Limb (tissue), 2 donors: ENCODE data around the gene ETNK2.

ENCODE experiments used
- DNase-seq, 2 donors: peaks; one replicate each; pipeline ENCODE4 v3.0.0-alpha.2; 2016; ENCODE audit errors: extremely low spot score in 2 of 2

Gene ETNK2

DNA sequence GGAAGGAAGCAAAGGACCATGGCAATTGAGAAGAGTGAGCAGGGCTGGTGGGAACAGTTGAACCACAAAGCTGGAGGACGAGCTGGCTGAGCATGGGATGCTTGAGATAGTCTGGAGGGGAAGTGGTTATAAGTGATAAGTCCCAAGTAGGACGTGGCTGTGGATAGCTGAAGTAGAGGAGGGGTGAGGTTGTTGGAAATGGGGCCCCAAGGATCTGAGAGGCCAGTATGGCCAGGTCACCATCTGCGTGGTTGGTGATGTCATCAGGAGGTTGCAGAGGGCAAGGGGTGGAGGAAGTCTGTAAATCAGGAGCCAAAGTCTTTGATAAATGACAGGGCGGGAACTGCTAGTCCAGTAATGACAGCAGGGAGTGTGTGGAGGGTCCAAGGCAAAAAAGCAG lies 25.3 kb upstream of the ETNK2 start:
- DNase-seq = no peak

DNA sequence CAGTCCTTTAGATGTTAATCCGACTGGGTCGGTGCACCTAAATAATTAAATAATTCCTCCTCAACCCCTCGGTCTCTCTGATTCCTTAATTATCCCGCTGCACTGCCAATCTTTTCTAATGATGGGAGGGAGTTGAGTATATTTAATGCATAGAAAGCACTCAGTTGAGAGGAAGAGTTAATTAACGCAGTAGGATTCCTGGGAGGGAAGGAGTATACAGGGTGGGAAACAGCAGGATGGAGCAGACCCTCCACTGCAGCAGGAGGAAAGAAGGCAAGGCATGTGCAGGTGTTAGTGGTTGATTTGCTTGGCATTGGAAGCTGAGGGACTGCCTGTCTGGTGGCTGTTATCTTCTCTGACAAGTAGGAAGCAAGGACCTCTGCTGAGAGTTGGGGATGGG lies 24.2 kb upstream of the ETNK2 start:
- no peak for DNase-seq

DNA sequence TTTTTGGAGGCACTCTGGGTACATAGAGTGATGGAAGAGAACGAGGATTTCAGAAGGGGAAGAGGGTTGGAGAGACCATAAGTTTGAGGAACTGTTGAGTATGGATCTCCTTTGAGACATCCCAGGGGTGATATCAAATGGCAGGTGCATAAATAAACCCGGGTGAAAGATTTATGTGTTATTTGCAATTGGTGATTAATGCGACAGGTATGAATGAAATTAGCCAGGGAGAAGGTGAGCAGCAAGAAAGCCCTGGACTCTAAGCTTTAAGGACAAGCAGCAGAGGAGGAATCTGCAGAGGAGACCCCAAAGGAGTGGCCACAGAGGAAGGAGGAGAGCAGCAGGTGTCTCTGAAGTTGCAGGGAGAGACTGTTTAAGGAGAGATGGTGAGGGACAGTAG lies 23.1 kb upstream of the ETNK2 start:
- DNase-seq = no peak

DNA sequence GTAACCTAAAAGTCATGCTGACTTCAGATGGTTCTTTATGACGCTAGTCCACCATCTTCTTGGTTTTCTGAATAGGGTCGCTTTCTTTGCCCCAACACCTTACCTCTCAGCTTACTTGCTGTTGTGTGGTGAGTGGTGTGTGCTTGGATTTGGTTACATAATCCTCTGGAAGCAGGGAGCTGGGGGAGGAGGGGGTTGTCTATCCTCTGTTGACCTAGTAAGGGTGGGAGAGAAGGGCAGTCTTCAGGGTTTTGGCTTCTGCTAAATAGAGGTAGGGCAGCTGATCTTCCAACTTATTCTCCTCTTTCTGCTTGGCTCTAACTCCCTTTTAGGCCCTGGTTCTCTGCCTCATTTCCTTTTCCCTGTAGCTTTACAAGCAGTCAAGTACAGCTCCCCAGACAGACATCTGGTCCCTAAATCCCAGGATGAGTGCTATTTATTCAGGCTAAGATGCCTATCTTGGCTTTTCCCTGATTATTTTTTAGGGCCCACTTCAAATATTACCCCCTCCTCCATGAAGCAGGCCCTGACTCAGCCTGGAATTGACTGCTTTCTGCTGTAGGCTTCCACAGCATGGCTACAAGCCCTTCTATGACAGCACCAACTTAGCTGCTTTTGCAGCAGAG lies 20.7 kb upstream of the ETNK2 start:
- no peak for DNase-seq

DNA sequence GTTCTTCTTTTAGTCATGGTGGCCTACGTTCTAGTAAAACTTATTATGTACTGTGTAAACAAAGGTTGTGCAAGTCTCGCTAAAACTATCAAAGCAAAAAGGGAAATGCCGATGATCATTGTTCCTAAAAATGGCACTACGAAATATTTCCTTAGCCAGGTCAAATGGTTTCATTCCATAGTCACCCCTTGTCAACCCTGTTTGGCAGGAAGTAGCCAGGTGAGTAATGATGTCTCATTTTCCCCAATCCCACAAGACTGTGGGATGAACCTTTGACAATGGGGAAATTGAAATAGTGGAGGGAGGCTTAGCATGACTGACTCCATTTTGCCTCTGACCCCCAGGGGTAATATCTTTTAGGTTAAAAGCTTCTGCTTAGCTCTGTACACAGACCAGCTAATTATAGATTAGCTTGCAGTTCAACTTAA lies 19.9 kb upstream of the ETNK2 start:
- no peak for DNase-seq

DNA sequence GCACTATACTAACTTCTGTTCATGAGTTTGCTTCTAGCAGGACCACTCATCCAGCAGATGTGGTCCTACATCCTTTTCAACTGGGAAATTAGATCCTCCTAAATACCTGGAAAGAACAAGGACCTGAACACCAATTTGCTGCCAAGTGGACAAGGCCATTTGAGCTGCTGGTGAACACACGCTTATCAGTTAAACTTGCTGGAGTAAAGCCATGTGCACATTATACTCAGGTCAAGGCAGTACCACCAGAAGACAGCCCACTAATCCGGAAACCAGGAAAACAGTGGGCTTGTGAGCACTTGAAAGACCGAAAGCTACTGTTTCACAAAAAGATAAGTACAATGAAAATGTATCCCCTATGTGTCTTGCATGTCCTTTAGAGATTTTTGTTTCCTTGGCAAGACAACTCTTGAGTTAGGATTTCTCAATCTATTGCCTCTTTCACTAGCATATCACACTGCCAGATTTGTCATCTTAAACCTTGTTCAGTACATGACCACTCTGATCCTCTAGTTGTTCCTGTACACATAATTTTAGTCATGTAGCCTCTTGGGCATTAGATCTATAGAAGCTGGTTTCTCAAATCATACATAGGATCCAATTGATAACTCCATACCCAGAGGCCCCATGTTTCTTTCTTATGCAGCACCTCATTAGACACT lies 18.8 kb upstream of the ETNK2 start:
- DNase-seq = no peak

DNA sequence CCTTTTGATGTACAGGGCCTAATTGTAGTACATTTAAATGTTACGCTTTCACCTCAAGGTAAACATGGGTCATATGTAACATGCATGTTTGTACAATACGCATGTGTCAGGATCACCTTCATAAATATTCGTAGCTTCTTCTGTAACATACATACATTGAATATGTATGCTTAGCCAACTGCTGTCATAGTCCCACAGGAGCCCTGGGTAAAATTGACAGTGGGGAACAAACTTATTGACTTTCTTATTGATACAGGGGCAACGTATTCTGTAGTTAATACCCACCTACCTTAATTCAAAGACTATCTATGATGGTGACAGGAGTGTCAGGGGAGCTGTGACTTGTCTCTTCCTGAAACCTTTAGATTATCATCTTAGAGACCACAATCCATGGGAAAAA lies 18.0 kb upstream of the ETNK2 start:
- DNase-seq = no peak

DNA sequence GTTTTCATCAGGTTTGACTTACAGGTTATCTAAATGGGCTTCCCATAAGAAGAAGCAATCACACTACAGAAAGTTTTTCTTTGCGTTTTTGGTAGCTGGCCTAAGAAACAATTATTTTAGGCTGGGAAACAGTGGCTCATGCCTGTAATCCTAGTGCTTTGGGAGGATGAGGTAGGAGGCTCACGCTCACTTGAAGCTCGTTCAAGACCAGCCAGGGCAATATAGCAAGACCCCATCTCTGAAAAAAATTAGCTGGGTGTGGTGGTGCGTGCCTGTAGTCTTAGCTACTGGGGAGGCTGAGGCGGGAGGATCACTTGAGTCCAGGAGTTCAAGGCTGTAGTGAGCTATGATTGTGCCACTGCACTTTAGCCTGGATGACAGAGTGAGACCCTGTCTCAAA lies 15.9 kb upstream of the ETNK2 start:
- DNase-seq = no peak

DNA sequence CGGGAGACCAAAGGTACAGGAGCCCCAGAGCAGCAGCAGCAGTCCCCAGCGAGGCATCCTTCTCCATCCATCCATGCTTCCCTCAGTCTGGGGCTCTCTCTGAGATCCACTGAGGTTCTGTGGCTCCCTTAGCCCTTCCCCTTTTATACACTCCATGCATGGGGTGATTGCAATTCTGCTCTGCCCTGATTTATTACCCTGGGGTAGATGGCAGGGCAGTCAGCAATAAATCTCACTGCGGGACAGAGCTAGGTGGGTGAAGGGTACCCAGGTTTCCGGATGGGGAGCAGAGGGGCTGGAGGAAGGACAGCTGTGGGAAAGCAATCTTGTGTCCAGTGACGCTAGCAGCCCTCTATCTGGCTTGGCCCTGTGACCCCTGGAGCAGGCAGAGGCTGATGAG lies 14.4 kb upstream of the ETNK2 start, which contains the start of gene REN:
Gene REN, minus strand, starts transcription at position 119 of the 400 bp plus-strand sequence. Its CDS starts 44 bp downstream, at position 75.
- no peak for DNase-seq

DNA sequence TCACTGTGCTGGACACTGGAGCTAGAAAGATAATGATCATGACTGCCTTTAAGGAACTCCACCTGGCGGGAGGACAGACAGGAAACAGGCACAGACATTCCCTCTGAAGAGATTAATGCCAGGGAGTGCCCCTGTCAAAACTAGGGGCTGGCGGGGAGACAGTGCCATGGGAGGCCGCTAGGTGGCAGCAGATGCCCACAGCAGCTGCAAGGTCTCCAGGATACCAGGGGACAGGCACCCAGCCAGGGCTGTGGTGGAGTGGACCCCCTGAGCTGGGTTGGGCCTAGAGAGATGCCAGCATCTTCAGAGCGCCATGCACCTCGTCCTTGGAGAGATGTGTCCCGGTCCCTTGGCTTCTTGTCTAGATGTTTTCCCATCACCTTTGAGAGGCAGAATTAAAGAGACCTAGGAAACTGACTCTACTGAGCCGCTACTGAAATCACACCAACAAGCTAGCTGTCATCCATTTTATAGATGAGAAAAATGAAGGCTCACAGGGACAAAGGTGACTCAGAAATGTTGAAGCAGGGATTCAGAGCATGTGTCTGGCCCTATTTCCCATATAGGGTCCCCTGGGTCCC lies 10.7 kb upstream of the ETNK2 start:
- DNase-seq = peak; percentile 78 to 90

DNA sequence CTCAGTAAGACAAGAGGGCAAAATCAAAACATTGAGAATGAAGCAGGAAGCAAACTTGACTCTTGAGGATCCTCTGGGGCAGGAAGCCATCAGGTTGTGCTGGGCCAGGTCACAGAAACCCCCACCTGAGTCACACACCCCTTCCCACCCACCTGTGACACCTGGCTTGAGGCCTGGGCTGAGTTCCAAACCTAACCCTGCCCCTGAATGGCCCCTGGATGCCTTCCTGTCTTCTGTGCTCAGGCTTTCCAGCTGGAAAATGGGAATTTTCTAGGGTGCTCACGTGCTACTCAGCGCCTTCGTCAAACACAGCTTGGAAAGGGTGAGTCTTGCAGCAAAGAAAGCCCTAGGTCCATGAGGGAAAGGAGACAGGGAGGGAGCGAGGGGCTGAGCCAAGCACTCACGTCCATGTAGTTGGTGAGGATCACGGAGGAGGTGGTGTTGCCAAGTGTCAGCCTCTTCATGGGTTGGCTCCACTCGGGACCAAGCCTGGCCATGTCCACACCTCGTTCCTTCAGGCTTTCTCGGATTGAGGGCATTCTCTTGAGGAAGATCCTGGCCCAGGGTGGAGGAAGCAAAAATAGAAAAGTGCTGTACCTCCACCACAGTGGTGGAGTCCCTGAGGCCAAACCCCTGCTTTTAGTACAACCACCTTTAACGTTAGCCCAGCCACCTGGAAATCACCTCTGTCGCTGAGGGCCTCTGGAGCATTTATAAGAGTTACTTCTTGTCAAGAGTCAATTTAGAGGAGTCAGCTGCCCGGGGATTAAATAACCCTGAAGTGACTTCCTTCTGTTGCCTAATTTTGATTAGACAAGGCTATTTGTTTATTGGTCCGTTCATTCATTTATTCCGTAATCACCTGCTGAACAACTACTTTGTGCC lies 10.0 kb upstream of the ETNK2 start:
- DNase-seq = no peak

DNA sequence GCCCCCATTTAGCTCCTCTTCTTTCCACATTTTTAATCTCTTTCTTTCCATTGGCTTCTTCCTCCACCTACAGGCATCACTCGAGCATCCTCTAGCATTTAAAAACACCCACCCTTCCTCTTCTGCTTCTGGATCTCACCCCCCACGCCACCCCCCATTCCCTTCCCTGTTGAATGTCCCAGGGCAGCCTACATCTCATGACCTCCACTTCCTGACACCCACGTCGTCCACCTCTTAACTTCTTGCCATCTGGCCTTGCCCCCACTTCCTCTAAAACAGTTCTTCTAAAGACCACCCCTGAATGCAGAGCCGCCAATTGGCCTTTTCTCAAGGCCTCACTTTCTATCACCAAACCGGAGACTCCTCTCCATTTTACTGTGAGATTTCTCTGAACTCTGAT lies 6.1 kb upstream of the ETNK2 start:
- DNase-seq = peak in 1 of 2 donors; percentile 16

DNA sequence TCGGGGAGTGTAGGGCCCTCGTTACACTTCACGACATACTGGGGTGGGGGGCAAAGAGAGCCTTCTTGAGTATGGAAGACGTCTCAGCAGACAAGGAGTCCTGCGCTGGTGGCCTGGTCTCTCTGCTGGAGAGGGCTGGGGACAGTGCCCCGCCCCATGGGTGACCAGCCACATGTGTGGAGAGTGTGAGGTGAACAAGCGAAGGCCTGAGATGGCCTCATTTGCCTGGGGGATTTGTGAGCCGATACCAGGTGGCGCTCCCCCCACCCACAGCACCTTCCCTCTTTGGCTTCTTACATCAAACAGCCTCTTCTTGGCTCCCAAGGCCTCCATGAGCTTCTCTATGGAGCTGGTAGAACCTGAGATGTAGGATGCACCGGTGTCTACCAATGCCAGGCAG lies 4.0 kb upstream of the ETNK2 start:
- peak in 1 of 2 donors; percentile 20 for DNase-seq

DNA sequence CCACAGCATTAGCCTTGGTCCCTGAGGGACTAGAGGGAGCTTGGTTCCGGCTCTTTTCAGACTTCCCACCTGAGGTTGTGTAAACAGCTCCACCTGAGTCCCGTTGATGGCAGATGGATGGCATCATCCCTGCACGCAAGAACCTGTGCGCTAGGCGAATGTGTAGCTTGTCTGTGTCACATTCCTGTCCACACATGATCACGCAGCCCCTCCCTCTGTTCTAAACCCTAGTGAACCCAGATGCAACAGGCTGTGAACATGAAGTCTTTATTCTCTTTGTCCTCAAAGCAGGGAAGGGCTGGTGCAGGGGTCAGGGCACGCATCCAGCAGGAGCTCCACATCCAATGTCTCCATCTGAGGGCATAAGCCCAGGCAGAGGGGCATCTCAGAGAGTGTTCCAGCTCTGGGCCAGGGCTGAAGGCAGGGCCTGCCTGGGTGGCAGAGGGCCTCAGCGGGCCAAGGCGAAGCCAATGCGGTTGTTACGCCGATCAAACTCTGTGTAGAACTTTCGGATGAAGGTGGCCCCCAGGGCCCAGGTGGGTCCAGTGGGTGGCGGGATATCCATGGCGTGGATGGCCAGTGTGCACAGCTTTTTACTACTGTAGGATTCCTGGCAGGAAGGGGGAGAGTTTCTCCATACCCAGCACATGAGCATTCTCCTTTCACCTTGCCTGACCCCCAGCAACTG lies 2.9 kb upstream of the ETNK2 start:
- no peak for DNase-seq

DNA sequence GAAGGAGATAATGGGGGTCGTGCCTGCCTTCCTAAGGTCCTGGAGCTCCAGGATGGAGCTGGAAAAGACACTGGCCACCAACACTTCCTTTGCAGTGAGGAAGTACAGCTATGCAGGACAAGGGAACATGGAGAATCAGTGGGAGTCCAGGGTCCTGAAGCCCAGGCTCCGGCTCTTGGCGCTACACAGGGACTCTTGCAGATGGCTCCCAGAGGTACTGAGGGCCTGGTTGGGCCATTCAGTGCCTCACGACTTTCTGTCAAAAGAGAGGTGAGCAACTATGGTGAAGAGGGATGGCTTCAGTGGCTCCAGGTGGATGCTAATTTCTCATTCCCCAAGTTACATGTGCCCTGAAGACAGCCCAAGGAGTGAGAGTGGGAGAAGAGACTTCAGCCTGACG lies 1.8 kb upstream of the ETNK2 start:
- no peak for DNase-seq

DNA sequence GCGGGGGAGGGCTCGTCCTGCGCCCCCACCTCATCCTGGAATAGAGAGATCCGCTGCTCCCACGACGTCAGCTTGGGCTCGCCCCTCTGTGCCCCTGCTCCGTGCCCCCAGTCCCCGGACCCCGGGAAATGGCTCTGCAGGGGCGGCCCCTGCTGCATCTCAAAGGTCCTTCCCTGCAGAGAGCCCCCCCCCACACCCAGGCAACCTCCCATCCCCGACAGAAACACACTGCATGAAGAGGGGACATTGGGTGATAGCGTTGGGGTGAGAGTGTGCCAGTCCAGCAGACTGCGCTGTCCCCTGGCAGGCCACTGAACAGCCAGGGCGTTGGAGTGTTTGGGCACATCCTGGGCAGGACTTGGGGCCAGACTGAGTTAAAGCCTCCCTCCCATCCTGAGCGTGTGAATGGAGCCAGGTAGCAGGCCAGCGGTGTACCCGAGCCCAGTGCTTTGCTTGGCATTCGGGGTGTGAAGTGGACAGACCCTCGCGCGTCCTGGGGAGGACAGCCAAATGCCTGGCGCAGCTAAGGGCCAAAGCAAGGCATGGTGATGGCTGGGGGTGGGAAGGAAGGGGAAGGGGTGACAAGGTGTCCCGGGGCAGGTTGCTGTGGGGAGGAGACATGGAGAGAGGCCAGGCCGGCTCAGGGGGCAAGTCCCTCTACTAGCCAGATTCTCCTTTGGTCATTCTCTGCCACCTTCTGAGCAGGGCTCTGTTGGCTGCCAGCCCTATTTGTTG lies 633 bp upstream of the ETNK2 start:
- no peak for DNase-seq

DNA sequence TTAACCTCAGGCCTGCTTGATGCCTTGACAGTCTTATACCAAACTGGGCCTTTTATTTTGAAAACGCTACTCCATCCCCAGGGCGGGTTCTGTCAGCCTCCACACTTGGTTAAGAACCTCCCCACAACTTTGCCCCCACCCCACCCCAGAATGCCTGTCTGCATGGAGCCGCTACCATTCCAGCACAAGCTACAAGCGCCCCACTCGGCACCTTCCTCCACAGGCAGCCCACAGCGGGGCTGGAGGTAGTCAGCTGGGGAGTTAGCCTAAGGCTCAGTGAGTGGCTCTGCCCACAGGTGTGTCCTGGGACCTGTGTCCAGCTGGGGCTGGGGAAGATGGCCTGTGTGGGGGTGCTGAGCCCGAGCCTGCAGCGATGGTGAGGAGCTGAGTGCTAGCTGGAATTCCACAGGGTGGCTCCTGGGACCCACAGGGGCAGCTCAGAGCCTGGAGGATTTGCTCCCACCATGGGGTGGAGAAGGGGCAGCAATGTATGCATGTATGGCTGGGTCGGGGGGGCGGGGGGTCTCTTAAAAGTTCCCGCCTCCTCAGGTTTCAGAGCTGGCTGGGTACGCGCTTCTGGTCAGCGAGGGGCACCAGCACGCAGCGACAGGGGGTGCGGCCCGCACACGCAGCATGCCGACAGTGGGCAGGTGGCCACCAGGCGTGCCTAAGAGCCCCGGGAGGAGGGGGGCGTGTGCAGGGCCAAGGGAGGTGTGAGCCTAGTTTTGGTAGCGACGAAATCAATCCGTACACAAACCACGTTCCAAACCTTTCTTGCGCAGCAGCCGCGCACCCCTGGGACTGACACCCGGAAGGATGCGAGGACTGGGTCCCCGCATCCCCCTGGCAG lies 917 bp downstream of the ETNK2 start:
- peak in 1 of 2 donors; percentile 65 for DNase-seq

DNA sequence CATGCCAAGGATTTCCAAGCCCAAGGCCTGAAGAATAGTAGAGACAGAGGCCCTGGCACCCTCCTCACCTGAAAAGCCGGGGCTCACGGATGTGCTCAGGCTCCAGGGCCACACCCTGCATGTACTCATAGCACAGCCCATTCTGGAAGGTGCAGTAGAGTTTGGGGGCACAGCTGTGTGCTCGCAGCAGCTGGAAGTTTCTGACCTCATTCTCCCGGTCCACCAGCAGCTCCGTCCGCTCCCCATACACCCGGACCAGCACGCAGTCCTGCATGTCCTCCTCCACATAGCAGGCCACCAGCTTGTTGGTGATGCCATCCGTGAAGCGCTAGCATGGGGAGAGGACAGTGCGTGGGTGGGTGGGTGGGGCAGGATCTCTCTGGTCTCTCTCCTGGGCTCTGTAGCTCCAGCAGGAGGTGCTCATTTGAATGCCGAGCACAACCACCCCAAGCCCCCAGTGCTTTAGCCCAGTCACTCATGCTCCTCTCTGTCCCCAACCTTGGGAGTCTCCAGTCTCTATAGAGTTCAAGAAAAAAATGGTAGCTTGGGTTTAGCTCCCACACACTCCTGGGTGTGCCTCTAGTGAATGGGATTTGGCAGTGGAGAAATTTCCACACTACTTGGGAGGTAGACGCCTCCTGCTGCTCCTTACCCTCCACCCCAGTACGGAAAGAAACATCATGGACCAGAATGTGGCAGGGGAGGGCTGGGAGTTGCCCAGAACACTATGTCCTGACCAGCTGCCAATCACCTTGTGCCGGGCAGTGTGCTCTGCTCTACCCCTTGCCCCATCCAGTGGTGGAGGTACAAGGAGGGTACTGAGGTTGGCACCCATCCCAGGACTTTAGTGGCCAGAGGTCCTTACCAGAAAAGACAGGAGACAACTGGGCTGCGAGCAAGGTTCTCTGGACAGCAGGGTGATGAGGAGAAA lies 1.9 kb downstream of the ETNK2 start:
- peak in 1 of 2 donors; percentile 24 for DNase-seq

DNA sequence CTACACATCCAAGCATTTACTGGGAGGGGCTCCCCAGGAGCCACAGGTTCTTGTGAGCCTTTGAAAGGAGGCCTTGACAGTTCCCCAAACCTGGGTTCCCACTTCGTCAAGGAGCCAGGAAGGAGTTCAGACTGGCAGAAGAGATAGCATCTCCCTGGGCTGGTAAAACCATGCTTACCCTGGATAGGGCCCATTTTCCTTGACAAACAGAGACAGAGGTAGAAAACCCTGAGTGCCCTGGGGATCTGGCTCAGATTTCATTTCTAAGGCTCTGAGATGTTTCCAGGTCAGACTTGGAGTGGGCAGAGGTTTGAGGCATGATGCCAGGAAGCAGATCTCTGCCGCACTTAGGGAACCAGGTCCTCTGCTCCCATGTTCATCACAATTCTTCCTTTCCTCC lies 2.7 kb downstream of the ETNK2 start:
- DNase-seq = no peak
